Keratinocyte (primary cell): ENCODE data around the gene PALD1.

Experiments used
- EZH2 ChIP-seq: IDR thresholded peaks from one replicate; pipeline ENCODE4 v1.6.1; 2012; ENCODE audit warnings: inconsistent platforms, mild to moderate bottlenecking, low read length, moderate library complexity
- TF ChIP-seq, protein P1 (sequence below), 3 experiments: IDR thresholded peaks in 1 of 3; conservative IDR thresholded peaks in 1 of 3; optimal IDR thresholded peaks in 1 of 3; 2 replicates in 2 of 3; 3 replicates in 1 of 3; pipeline versions ENCODE3 to v1.5.1; 2011; ENCODE audit warnings: low read length in 3 of 3, mild to moderate bottlenecking in 3 of 3, moderate library complexity in 2 of 3, control low read depth in 1 of 3, inconsistent platforms in 1 of 3; ENCODE audit not compliant: insufficient read depth in 2 of 3; ENCODE audit errors: extremely low read depth in 1 of 3

- TF ChIP-seq, protein P1, sequence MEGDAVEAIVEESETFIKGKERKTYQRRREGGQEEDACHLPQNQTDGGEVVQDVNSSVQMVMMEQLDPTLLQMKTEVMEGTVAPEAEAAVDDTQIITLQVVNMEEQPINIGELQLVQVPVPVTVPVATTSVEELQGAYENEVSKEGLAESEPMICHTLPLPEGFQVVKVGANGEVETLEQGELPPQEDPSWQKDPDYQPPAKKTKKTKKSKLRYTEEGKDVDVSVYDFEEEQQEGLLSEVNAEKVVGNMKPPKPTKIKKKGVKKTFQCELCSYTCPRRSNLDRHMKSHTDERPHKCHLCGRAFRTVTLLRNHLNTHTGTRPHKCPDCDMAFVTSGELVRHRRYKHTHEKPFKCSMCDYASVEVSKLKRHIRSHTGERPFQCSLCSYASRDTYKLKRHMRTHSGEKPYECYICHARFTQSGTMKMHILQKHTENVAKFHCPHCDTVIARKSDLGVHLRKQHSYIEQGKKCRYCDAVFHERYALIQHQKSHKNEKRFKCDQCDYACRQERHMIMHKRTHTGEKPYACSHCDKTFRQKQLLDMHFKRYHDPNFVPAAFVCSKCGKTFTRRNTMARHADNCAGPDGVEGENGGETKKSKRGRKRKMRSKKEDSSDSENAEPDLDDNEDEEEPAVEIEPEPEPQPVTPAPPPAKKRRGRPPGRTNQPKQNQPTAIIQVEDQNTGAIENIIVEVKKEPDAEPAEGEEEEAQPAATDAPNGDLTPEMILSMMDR (optimal IDR thresholded peaks at IDR 0.05 in 1 of 3, IDR thresholded peaks at IDR 0.05 in 1 of 3, conservative IDR thresholded peaks at IDR 0.05 in 1 of 3; ENCODE audit: extremely low read depth in 1 of 3, insufficient read depth in 2 of 3, low read length in 3 of 3) = no peak
- TF ChIP-seq EZH2 = no peak
These were observed 109.7 kb downstream of the PALD1 start for GRCh38 chr10:70588255-70588654.
